Astrocyte of the spinal cord (primary cell): ENCODE measurements around the gene BAIAP3.
A peak's percentile ranks its signal among the peaks of the same experiment; 100 is the strongest.

Experiments
- DNase-seq: peaks from one replicate; pipeline ENCODE4 v3.0.0; 2011; ENCODE audit warnings: low read depth, low spot score
- H3K4me3 ChIP-seq: 2 replicates; pipeline ENCODE4 v1.5.1; 2011; ENCODE audit warnings: low read depth, mild to moderate bottlenecking, low read length, moderate library complexity
- CTCF ChIP-seq: IDR thresholded peaks from 2 replicates; pipeline ENCODE4 v1.5.1; 2012; ENCODE audit warnings: low read depth, mild to moderate bottlenecking, low read length, inconsistent platforms
- in situ Hi-C: cut with HindIII; loops from 2 replicates; pipeline ENCODE4 v1.10.0; 2017; ENCODE audit warnings: low sequenced_read_pairs

Gene BAIAP3

DNA sequence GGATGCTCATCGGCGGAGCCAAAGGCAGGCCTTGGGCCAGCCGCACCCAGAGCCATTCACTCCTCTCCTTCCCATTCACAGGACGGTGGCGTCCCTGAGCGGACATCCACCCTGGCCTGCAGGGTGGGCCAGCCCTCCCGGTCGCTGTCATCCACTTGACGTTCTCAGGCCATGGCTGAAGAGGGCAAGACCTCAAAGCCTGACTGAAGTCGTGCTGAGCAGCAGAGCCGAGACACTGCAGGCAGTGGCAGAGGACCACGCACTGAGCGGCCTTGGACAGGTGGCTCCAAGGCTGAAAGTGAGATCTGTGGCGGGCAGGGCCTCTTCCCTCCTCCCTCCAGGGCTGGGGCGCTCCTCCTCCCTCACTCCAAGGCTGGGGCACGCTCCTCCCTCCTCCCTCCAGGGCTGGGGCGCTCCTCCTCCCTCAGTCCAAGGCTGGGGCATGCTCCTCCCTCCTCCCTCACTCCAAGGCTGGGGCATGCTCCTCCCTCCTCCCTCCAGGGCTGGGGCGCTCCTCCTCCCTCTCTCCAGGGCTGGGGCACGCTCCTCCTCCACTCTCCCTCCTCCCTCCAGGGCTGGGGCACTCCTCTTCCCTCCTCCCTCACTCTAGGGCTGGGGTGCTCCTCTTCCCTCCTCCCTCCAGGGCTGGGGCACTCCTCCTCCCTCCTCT, 42.4 kb downstream of the BAIAP3 start:
- H3K4me3 ChIP-seq: no peak overlapping the region
- in situ Hi-C loops: no loop called here
- DNase-seq: no peak
- no peak for TF ChIP-seq CTCF

DNA sequence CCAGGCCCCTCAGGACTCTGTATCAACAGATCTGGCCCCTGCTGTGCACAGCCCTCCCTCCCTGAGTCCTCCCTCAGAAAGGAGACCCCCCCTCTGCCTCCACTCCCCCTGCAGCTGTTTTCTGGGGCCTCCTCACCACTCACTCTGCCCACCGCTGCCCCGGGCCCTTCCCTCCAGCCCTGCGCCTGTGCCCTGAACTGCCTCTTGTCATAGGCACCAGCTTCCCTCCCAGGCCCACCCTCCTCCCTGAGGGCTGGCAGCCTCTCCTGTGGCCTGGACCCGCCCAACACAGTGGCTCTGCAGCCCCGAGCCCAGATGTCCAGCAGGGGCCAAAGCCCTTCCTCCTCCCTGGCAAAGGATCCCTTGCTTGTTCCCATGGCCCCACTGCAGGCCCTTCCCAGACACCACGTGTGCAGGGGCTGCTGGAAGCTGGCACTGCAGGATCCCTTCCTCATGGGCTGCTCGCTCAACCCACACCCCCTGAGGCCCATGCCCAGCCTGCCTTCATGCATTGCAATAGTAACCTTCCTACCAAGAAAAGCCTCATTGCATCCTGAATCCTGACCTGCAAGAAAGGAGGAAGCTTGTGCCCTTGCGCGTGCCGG, 44.1 kb downstream of the BAIAP3 start:
- in situ Hi-C loops: no loop called here
- TF ChIP-seq CTCF: no peak
- no peak for DNase-seq
- H3K4me3 ChIP-seq: no peak overlapping the region

DNA sequence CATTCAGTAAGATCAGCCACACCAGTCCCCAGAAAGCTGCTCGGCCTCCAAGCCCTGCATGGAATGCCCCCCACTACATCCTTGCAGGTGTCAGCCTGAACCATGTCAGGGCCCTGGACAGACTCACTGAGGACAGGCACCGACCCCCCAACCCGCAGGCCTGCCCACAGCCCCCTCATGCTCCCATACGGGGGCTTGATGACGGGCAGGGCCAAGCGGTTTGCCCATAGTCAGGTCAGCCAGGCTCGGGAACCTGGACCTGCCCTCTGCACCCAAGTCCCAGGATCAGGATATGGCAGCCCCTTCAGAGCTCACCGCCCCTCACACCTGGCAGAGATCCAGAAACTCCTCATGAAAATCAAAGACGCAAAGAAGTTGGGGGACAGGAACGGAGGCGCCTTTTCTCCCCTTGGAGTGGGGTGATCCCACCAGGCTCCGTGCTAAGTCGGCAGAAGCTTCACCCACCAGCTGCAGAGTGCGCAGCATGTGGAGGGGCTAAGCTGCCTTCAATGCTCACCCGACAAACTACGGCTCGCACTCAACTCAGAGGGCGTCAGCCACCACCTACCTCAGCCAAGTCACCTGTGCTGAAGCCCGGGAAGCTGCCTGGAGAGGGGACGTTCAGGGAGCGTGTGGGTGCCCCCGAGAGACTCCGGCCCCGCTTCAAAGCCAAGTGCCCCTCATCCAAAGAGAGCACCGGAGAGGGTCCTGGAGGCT, 44.8 kb downstream of the BAIAP3 start:
- no peak for TF ChIP-seq CTCF
- H3K4me3 ChIP-seq: peak overlapping the region; percentile 45
- in situ Hi-C loops: no loop called here
- no peak for DNase-seq

DNA sequence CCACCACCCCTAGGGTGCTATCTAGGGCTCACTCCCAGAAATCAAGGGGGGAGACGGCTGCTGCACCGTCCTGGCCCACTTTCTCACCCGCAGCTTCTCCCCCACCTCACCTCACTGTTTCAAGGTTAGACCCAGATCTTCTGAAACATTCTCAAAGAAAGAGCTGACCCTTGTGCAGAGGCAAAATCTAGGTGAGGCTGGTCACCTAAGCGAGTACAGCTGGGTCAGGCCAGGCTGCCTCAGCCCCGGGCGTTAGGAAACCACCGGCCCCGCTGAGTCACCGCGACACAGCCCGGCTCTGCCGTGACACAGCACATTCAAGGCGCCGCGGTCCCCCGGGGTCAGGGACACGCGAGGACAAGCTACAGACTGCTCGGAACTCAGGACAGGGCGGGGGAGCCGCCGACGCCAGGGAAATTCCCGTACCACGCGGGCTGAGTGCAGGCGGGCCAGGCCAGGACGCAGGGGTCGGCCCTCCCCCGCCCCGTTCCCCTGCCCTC, 45.4 kb downstream of the BAIAP3 start:
- TF ChIP-seq CTCF: no peak
- in situ Hi-C loops: no loop called here
- H3K4me3 ChIP-seq: peak overlapping the region; percentile 45
- DNase-seq: peak; percentile 52

GRCh38 chr16:1379304-1380076, 46.0 kb downstream of the BAIAP3 start:
- in situ Hi-C loops: no loop called here
- peak; percentile 36 for DNase-seq
- TF ChIP-seq CTCF: no peak
- H3K4me3 ChIP-seq: peak overlapping the region; percentile 45

GRCh38 chr16:1380195-1380594, 46.8 kb downstream of the BAIAP3 start:
- in situ Hi-C loops: no loop called here
- TF ChIP-seq CTCF: no peak
- no peak for DNase-seq
- H3K4me3 ChIP-seq: no peak overlapping the region
